KMS-11 (cell line): Measurements from ENCODE around the gene TMEM116.
"Not testable (repeated sequence)": the region's sequence is repeated elsewhere in the genome, so short reads cannot be mapped to it uniquely, and the experiment has no call there.

Source experiments
- H2AFZ ChIP-seq: fragments of 200-600 bp; sonication (generic); 2 replicates; pipeline ENCODE4 v1.6.1; 2016; ENCODE audit warnings: antibody characterized with exemption, mixed run types, low read depth
- H3K27ac ChIP-seq: fragments of 200-600 bp; sonication (generic); 2 replicates; pipeline ENCODE4 v1.6.1; 2016; ENCODE audit warnings: mild to moderate bottlenecking, mixed run types
- H3K27me3 ChIP-seq: fragments of 200-600 bp; sonication (generic); 2 replicates; pipeline ENCODE4 v1.6.1; 2017; ENCODE audit warnings: mild to moderate bottlenecking, low read depth, mixed run types, moderate library complexity; ENCODE audit not compliant: insufficient read depth
- H3K36me3 ChIP-seq: fragments of 200-600 bp; sonication (generic); 2 replicates; pipeline ENCODE4 v1.6.1; 2017; ENCODE audit warnings: mild to moderate bottlenecking, mixed run types; ENCODE audit not compliant: insufficient read depth
- H3K4me1 ChIP-seq: fragments of 200-600 bp; sonication (generic); 2 replicates; pipeline ENCODE4 v1.6.1; 2016; ENCODE audit warnings: mild to moderate bottlenecking, low read depth, mixed run types; ENCODE audit not compliant: poor library complexity, severe bottlenecking
- H3K4me2 ChIP-seq: fragments of 200-600 bp; sonication (generic); 2 replicates; pipeline ENCODE4 v1.7.0; 2016; ENCODE audit warnings: mild to moderate bottlenecking, mixed run types
- H3K4me3 ChIP-seq: fragments of 200-600 bp; sonication (generic); IDR thresholded peaks from 2 replicates; pipeline ENCODE4 v1.6.1; 2017; ENCODE audit warnings: low read depth, low read length, mixed read lengths; ENCODE audit not compliant: insufficient read depth
- H3K79me2 ChIP-seq: fragments of 200-600 bp; sonication (generic); 2 replicates; pipeline ENCODE4 v1.6.1; 2016; ENCODE audit warnings: low read depth, mixed run types; ENCODE audit not compliant: insufficient read depth
- H3K9ac ChIP-seq: fragments of 200-600 bp; sonication (generic); 2 replicates; pipeline ENCODE4 v1.6.1; 2016; ENCODE audit warnings: mild to moderate bottlenecking, mixed run types
- H4K20me1 ChIP-seq: fragments of 200-600 bp; sonication (generic); 2 replicates; pipeline ENCODE4 v1.6.1; 2016; ENCODE audit warnings: mild to moderate bottlenecking, mixed run types; ENCODE audit not compliant: insufficient read depth
- TF ChIP-seq, protein P1 (sequence below): fragments of 200-600 bp; sonication (generic); conservative IDR thresholded peaks from 2 replicates; pipeline ENCODE4 v1.6.1; 2017; ENCODE audit warnings: low read depth, mild to moderate bottlenecking, antibody characterized with exemption, low read length, moderate library complexity, mixed read lengths

Gene TMEM116

DNA sequence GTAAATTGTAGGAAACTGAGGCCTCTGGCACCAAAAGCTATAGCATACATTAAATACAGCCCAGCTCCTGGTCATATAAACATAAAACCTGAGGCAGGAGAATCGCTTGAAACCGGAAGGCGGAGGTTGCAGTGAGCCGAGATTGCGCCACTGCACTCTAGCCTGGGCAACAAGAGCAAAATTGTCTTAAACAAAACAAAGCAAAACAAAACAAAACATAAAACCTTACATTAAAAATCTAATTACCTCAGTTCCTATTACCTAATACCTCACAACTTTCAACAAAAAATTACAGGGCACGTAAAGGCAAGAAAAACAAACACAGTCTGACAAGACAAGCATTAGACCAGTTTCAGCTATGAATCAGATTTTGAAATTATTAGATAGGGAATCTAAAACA, 36.7 kb downstream of the TMEM116 start:
- H3K4me3 ChIP-seq: no peak overlapping the region
- TF ChIP-seq, protein P1, sequence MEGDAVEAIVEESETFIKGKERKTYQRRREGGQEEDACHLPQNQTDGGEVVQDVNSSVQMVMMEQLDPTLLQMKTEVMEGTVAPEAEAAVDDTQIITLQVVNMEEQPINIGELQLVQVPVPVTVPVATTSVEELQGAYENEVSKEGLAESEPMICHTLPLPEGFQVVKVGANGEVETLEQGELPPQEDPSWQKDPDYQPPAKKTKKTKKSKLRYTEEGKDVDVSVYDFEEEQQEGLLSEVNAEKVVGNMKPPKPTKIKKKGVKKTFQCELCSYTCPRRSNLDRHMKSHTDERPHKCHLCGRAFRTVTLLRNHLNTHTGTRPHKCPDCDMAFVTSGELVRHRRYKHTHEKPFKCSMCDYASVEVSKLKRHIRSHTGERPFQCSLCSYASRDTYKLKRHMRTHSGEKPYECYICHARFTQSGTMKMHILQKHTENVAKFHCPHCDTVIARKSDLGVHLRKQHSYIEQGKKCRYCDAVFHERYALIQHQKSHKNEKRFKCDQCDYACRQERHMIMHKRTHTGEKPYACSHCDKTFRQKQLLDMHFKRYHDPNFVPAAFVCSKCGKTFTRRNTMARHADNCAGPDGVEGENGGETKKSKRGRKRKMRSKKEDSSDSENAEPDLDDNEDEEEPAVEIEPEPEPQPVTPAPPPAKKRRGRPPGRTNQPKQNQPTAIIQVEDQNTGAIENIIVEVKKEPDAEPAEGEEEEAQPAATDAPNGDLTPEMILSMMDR: no peak
- H4K20me1 ChIP-seq: no peaks in the 10 kb centered on the region
- no peak overlapping the region for H3K9ac ChIP-seq
- no peaks in the 10 kb centered on the region for H3K36me3 ChIP-seq
- H3K4me1 ChIP-seq: no peaks in the 10 kb centered on the region
- no peak overlapping the region for H3K27ac ChIP-seq
- no peak overlapping the region for H2AFZ ChIP-seq
- H3K79me2 ChIP-seq: no peaks in the 10 kb centered on the region
- H3K4me2 ChIP-seq: no peak overlapping the region
- H3K27me3 ChIP-seq: no peaks in the 10 kb centered on the region

DNA sequence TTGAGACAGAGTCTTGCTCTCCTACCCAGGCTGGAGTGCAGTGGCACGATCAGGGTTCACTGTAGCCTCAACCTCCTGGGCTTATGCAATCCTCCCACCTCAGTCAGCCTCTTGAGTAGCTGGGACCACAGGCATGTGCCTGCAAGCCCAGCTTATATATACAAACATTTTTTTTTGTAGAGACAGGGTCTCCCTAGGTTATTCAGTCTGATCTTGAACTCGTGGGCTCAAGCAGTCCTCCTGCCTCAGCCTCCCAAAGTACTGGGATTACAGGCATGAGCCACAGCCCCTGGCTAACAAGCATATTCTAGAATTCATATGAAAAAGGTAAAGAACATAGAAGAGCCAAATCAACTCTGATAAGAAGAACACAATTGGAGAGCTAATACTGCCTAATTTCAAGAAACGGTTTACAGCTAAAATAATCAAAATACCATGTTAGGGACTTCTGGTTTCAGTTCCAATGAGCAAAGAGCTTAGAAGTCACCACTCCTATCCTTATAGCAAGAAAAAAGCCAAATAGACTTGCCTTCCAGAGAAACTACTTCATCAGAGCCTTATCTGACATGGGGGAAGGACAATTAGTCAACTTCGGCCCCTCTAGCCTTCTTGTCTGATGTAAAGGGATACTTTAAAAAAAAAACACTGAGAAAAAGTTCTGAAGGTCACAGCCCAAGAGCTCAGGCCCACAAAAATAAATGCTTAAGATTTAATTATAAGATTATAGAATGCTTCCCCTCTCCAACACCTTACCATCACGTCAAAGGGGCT, 37.6 kb downstream of the TMEM116 start:
- Histone ChIP-seq H3K79me2 (no peaks in the 10 kb centered on the region), H3K4me1 (no peaks in the 10 kb centered on the region), H3K27me3 (no peaks in the 10 kb centered on the region), H2AFZ (no peak overlapping the region), H3K9ac (no peak overlapping the region), H4K20me1 (no peaks in the 10 kb centered on the region), H3K27ac (no peak overlapping the region), H3K4me2 (no peak overlapping the region), H3K4me3 (no peak overlapping the region), H3K36me3 (no peaks in the 10 kb centered on the region)
- TF ChIP-seq, protein P1: no peak

- Histone ChIP-seq H3K27ac (no peak overlapping the region), H3K27me3 (no peaks in the 10 kb centered on the region), H3K9ac (no peak overlapping the region), H3K36me3 (no peaks in the 10 kb centered on the region), H4K20me1 (no peaks in the 10 kb centered on the region), H3K4me1 (no peaks in the 10 kb centered on the region), H2AFZ (no peak overlapping the region), H3K4me3 (no peak overlapping the region), H3K79me2 (no peaks in the 10 kb centered on the region), H3K4me2 (no peak overlapping the region)
- TF ChIP-seq, protein P1: no peak
Observed at GRCh38 chr12:111971800-111972199, 41.2 kb downstream of the TMEM116 start.

GRCh38 chr12:111964935-111965334, 48.0 kb downstream of the TMEM116 start:
- Histone ChIP-seq H3K9ac (no peak overlapping the region), H4K20me1 (no peaks in the 10 kb centered on the region), H3K4me3 (no peak overlapping the region), H3K27ac (no peak overlapping the region), H3K4me2 (no peak overlapping the region), H3K36me3 (no peaks in the 10 kb centered on the region), H3K27me3 (no peaks in the 10 kb centered on the region), H3K4me1 (no peaks in the 10 kb centered on the region), H3K79me2 (no peaks in the 10 kb centered on the region), H2AFZ (no peak overlapping the region)
- TF ChIP-seq, protein P1: no peak

DNA sequence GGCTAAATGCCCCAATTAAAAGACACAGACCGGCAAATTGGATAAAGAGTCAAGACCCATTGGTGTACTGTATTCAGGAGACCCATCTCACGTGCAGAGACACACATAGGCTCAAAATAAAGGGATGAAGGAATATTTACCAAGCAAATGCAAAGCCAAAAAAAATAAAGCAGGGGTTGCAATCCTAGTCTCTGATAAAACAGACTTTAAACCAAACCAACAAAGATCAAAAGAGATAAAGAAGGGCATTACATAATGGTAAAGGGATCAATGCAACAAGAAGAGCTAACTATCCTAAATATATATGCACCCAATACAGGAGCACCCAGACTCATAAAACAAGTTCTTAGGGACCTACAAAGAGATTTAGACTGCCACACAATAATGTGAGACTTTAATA, 53.4 kb downstream of the TMEM116 start:
- H4K20me1 ChIP-seq, H3K79me2 ChIP-seq, H3K4me3 ChIP-seq, H3K4me2 ChIP-seq, H3K4me1 ChIP-seq, H2AFZ ChIP-seq, H3K9ac ChIP-seq, H3K27me3 ChIP-seq, H3K36me3 ChIP-seq, H3K27ac ChIP-seq: not testable (repeated sequence)

DNA sequence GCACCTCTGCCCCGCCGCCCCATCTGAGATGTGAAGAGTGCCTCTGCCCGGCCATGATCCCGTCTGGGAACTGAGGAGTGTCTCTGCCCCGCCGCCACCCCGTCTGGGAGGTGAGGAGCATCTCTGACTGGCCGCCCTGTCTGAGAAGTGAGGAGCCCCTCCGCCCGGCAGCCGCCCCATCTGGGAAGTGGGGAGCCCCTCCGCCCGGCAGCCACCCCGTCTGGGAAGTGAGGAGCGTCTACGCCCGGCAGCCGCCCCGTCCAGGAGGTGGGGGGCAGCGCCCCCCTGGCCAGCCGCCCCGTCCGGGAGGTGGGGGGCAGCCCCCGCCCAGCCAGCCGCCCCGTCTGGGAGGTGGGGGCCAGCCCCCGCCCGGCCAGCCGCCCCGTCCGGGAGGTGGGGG, 55.7 kb downstream of the TMEM116 start:
- not testable (repeated sequence) for H3K36me3 ChIP-seq, H3K27me3 ChIP-seq, H3K4me1 ChIP-seq, H4K20me1 ChIP-seq, H3K4me2 ChIP-seq, H2AFZ ChIP-seq, H3K79me2 ChIP-seq, H3K27ac ChIP-seq, H3K4me3 ChIP-seq, H3K9ac ChIP-seq
